ENCODE data around the gene COG3. TPM values are rescaled to one million over a fixed set of nuclear protein-coding genes. Genes with fewer than 3 reads are reported as not detected.

Gene COG3
- total and polyA plus RNA-seq, 3 donors from 2014 or later: 22.5 to 46.1 (median 39.6) TPM

DNA sequence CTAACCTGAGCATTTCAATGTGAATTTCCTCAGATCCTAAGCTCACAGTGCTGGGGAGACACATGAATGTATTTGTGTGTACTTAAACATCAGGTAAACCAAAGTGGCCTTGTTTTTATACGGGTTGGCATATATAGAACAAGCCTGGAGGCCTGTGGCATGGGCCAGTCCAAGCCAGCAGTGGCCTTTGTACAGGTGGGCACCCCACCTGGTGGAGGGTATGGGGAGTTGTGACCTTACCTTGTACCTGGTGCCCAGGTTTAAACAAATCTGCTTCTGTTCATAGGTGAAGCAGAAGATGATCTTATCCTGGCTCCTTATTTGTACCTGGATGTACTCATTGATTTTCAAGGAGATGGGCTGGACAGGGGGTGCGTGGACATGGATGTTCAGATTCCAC lies 79.8 kb downstream of the COG3 start:
- no peaks in the 10 kb centered on the region for H3K9me3 ChIP-seq
- TF ChIP-seq, protein P1, sequence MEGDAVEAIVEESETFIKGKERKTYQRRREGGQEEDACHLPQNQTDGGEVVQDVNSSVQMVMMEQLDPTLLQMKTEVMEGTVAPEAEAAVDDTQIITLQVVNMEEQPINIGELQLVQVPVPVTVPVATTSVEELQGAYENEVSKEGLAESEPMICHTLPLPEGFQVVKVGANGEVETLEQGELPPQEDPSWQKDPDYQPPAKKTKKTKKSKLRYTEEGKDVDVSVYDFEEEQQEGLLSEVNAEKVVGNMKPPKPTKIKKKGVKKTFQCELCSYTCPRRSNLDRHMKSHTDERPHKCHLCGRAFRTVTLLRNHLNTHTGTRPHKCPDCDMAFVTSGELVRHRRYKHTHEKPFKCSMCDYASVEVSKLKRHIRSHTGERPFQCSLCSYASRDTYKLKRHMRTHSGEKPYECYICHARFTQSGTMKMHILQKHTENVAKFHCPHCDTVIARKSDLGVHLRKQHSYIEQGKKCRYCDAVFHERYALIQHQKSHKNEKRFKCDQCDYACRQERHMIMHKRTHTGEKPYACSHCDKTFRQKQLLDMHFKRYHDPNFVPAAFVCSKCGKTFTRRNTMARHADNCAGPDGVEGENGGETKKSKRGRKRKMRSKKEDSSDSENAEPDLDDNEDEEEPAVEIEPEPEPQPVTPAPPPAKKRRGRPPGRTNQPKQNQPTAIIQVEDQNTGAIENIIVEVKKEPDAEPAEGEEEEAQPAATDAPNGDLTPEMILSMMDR (IDR thresholded peaks at IDR 0.05): no peak
- no peak for TF ChIP-seq POLR2A (IDR thresholded peaks at IDR 0.05)
- no peak for DNase-seq

DNA sequence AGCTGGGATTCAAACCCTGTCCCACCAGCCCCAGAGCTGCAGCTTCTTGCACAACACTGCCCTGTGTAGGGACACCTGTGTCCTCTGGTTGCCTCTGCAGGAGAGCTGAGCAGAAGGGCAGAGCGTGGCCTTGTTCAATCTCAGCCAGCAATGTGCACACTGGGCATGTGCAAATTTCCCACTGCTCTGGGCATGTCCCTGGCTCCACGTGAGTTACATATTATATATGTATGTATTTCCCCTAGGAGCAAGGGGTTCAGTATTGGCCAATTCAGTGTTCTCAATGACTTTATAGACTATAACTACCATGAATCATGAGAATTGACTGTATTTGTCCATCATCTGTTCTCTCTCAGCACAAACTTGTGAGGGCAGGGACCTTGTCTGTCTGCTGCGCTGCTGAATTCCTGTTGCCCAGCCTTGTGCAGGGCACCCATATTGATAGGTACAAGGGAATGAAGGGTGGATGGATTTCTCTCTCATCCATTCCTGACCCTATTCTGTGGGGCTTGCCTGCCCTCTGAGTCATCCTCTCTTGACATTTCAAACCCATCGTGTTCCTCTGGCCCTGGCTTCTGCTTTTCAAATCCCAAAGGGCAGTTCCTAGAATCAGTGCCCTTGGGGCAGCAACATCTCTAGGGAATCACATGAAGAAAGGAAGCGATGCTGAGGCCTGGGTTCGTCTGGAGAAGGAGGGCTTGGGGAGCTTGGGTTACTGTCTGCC lies 81.1 kb downstream of the COG3 start:
- intact Hi-C loops (cut with DNase I; ENCODE audit: low total_unique reads): no loop called here
- no peak for DNase-seq
- H3K27ac ChIP-seq: no peak overlapping the region
- no peaks in the 10 kb centered on the region for H3K27me3 ChIP-seq
- 65 to 78% methylated on average over 5 to 6 of the region's 6 CpGs for WGBS, 2 donors
- no peaks in the 10 kb centered on the region for H3K36me3 ChIP-seq (ENCODE audit: low read depth, missing control alignments)
- TF ChIP-seq POLR2A (IDR thresholded peaks at IDR 0.05): no peak
- H3K4me1 ChIP-seq: no peaks in the 10 kb centered on the region
- H3K4me3 ChIP-seq: no peak overlapping the region
- no peaks in the 10 kb centered on the region for H3K9me3 ChIP-seq

More for the DNA sequence above, 79.8 kb downstream of the COG3 start:
- Histone ChIP-seq H3K4me3 (no peak overlapping the region), H3K36me3 (ENCODE audit: low read depth, missing control alignments) (no peaks in the 10 kb centered on the region), H3K4me1 (no peaks in the 10 kb centered on the region), H3K27ac (no peak overlapping the region), H3K27me3 (no peaks in the 10 kb centered on the region)
- intact Hi-C loops (cut with DNase I; ENCODE audit: low total_unique reads): no loop called here
- WGBS, 2 donors: 93 to 94% methylated on average over 2 of the region's 2 CpGs

DNA sequence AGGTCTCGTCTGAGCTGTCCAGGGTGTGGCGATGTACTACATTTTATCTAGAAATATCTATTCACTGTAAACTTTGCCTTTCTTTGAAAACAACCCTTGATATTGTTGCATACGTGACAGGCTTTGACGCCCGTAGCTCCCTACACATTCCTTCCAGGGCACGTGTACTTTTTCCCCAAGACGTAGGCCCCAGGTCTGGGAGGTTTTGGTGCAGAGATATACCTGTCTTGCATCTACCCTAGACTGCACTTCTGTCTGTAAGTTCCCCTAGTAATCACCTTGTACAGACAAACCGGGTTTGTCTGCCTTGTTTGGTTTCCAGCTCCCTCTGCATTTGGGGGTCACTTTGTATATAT lies 81.6 kb downstream of the COG3 start:
- H3K9me3 ChIP-seq: no peaks in the 10 kb centered on the region
- no peak overlapping the region for H3K4me3 ChIP-seq
- DNase-seq: no peak
- TF ChIP-seq POLR2A (IDR thresholded peaks at IDR 0.05): no peak
- TF ChIP-seq, protein P1 (IDR thresholded peaks at IDR 0.05): no peak
- H3K4me1 ChIP-seq: no peaks in the 10 kb centered on the region
- no peak overlapping the region for H3K27ac ChIP-seq
- no peaks in the 10 kb centered on the region for H3K36me3 ChIP-seq (ENCODE audit: low read depth, missing control alignments)
- WGBS, 2 donors: 62 to 74% methylated on average over 8 of the region's 8 CpGs
- intact Hi-C loops (cut with DNase I; ENCODE audit: low total_unique reads): no loop called here
- no peaks in the 10 kb centered on the region for H3K27me3 ChIP-seq

DNA sequence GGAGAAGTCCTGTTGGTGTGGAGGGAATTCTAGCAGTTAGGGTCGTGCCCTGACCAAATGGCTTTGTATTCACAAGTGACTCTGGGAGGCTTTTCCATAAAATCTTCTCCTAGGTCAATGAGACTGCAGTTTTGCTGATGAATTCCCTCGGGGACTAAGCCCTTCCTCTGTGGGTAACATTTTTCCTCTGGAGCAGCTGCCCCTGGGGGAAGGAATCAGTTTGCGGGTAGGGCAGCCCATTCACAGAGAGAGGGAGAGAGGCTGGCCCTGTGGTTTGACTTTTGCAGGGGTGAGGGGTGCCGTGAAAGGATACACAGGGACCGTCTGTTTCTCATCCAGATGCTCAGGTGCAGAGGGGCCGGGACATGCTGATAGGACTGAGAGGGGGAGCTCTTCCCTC lies 83.5 kb downstream of the COG3 start:
- Histone ChIP-seq H3K4me1 (no peaks in the 10 kb centered on the region), H3K27me3 (no peaks in the 10 kb centered on the region), H3K36me3 (ENCODE audit: low read depth, missing control alignments) (no peaks in the 10 kb centered on the region), H3K9me3 (no peaks in the 10 kb centered on the region), H3K27ac (no peak overlapping the region), H3K4me3 (no peak overlapping the region)
- TF ChIP-seq POLR2A (IDR thresholded peaks at IDR 0.05): no peak
- TF ChIP-seq, protein P1 (IDR thresholded peaks at IDR 0.05): no peak
- no peak for DNase-seq
- intact Hi-C loops (cut with DNase I; ENCODE audit: low total_unique reads): no loop called here
- 53 to 72% methylated on average over 4 to 6 of the region's 6 CpGs for WGBS, 2 donors

DNA sequence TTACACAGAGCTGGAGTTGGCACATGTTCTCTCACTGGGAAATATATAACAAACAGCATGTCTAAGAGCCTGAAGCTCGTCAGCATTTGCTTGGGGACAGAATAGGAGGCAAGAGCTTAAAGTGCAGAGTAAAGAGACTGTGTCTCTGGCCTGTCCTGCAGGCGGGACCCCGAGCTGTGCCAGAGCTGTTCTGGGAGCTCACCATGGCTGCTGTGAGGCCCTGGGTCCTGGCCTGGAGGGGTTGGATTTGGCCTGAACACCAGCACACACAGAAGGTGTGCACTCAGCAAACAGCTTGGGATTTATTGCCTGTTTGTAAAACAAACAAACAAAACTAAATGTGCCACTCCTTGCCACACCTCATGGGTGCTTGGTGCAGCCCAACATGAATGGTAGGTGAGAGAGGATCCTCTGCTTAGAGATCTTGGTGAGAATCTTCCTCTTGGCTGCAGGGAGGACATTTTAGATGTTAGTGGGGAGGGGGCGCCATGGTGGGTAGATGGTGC lies 89.9 kb downstream of the COG3 start:
- H3K4me3 ChIP-seq: no peak overlapping the region
- H3K9me3 ChIP-seq: no peaks in the 10 kb centered on the region
- no peak overlapping the region for H3K27ac ChIP-seq
- TF ChIP-seq, protein P1 (IDR thresholded peaks at IDR 0.05): no peak
- no peak for TF ChIP-seq POLR2A (IDR thresholded peaks at IDR 0.05)
- H3K4me1 ChIP-seq: no peaks in the 10 kb centered on the region
- DNase-seq: no peak
- H3K36me3 ChIP-seq (ENCODE audit: low read depth, missing control alignments): no peaks in the 10 kb centered on the region
- intact Hi-C loops (cut with DNase I; ENCODE audit: low total_unique reads): no loop called here
- H3K27me3 ChIP-seq: no peaks in the 10 kb centered on the region
- WGBS, 2 donors: 81 to 88% methylated on average over 2 to 4 of the region's 4 CpGs

All from testis (tissue), 3 donors.